AG10803 (cell line): Measurements from ENCODE around the gene ESPNL.

Experiments
- DNase-seq: peaks from one replicate; pipeline ENCODE4 v3.0.0; 2010; ENCODE audit warnings: low read depth
- H3K4me3 ChIP-seq: 2 replicates; pipeline ENCODE4 v1.5.1; 2011; ENCODE audit warnings: mild to moderate bottlenecking, low read length, control low read depth
- CTCF ChIP-seq: conservative IDR thresholded peaks from 2 replicates; pipeline ENCODE4 v1.5.1; 2011; ENCODE audit warnings: mild to moderate bottlenecking, low read length, control low read depth, inconsistent platforms

ESPNL gene

GRCh38 chr2:238157506-238158017, 57.4 kb downstream of the ESPNL start:
- DNase-seq, result no peak
- no peak overlapping the region for H3K4me3 ChIP-seq
- no peak for TF ChIP-seq CTCF

DNA sequence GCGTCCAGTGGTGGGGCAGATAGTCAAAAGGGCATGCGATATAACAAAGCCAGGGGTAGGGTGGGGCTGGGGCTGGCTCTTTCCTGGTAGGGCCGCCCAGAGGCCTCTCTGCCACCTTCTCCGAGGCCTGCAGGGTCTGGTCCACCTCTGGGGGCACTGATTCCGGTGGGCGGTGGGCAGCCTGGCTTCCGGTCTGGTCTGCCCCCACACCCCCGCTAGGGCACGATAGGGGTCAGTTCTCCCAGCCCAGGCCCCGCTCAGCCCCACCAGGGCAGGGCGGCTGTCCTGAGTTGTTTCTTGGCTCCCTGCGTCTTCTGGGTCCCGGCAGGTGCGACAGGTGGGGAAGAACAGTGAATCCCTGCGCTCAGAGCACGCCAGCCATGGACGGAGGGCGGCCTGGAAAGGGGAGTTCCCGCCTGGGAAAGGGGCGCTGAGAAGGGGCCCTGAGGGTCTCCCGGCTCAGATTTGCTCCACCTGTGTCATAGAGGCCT, 57.9 kb downstream of the ESPNL start:
- no peak overlapping the region for H3K4me3 ChIP-seq
- TF ChIP-seq CTCF, result no peak
- DNase-seq, result no peak

DNA sequence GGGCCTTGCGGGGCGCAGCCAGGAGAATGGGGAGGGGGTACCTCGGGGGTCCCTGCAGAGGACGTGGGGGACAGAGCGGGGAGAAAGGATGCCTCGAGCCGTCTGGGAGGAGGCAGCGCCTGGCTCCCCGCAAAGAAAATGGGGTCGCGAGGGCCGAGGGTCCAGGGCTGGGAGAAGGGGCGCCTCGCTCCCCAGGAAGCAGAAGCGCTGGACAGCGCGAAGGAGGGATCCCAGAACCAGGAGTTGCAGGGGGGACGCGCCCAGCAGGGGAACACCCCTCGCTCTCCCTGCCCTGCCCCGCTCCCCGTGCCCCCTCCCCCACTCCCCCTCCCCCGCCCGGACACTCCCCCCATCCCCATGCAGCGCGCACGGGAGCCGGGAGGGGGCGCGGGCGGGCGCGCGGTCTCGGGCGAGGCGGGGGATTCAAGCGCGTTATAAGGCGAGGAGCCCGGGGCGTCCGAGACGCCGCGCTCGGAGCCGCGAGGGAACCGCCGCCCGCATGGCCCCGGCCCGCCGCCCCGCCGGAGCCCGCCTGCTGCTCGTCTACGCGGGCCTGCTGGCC, 58.5 kb downstream of the ESPNL start, which contains the start of gene ERFE:
TSS of gene ERFE (plus strand) at position 462 of the 562 bp plus-strand sequence. CDS start at position 500, 38 bp downstream.
- DNase-seq, result no peak
- H3K4me3 ChIP-seq, result peak within 1 kb of the TSS; percentile 41
- peak; percentile 35 for TF ChIP-seq CTCF

DNA sequence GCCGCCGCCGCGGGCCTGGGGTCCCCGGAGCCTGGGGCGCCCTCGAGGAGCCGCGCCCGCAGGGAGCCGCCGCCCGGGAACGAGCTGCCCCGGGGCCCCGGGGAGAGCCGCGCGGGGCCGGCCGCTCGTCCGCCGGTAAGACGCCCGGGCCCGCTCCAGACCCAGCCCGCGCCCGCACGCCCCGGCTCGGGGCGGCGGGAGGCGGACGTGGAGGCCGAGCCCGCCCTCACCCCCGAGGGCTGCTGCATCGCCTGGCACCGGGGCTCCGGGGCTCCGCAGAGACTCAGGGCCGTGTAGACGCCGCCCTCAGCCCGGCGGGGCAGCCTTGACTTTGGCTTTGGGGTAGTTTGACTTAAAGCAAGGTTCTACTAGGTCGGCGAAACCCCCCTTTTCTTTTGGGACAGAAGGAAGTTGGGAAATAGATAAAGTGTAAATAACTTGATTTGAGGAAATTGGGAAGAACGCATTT, 59.0 kb downstream of the ESPNL start:
- no peak for DNase-seq
- H3K4me3 ChIP-seq, result peak overlapping the region; percentile 41

GRCh38 chr2:238159661-238160205, 59.6 kb downstream of the ESPNL start:
- DNase-seq, result no peak
- no peak for TF ChIP-seq CTCF
- peak overlapping the region; percentile 41 for H3K4me3 ChIP-seq

More for the DNA sequence above, 59.0 kb downstream of the ESPNL start:
- no peak for TF ChIP-seq CTCF

DNA sequence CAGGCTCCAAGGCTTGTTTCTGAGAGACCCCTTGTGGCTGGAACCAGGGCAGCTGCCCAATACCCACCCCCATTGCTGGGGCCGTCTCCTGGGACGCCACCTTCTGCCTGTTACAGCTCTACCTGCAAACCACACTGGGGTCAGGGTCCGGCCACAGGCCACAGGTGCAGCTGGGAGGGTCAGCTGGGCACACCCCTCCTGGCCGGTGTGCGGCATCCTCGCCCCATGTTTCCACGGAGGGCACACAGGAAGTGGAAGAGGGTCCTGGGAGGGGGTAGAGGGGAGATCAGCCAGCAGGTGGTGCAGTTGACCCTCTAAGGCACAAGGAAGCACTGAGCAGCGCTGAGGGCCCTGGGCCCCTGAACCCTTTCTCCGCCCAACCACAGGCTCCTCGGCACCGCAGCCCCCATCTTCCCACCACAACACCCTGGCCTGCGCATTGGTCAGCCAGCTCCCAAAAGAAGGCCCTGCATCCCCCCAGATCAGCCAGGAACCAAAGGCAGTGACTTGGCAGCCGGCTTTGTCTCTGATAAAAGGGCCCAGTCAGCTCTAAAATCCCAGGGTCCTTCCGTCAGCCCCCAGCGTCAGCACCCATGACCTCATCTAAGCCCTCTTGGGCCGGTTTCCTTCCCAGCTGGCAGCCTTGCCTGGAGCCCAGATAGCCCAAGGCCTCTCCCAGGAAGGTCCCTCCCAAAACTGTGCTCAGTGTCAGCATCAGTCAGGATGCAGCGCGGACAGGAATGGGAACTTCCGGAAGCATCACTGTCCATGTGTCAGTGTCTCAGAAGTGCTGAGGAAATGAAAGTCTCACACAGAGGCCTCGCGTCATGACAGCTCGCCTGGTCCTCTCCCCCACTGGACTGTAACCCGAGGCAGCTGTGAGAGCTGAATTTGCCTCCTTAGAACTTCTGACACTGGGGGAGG, 60.3 kb downstream of the ESPNL start:
- no peak; the same call in 1 of the 2 replicates for TF ChIP-seq CTCF
- H3K4me3 ChIP-seq, result no peak overlapping the region
- DNase-seq, result no peak
